Measurements from ENCODE around the gene ING2. TPM values are rescaled to one million over a fixed set of nuclear protein-coding genes. Genes with fewer than 3 reads are reported as not detected.

Gene ING2
- total and polyA plus RNA-seq, 8 donors, result 9.3 to 29.4 (median 24.1) TPM

GRCh38 chr4:183485411-183486160 lies 19.3 kb upstream of the ING2 start:
- ATAC-seq (no peak), DNase-seq (no peak)
- intact Hi-C loops (cut with DNase I), result no loop called here

GRCh38 chr4:183492791-183493222 lies 12.1 kb upstream of the ING2 start:
- no peak overlapping the region for H3K27ac ChIP-seq
- intact Hi-C loops (cut with DNase I), result no loop called here
- ATAC-seq, result no peak
- no peaks in the 10 kb centered on the region for H3K27me3 ChIP-seq
- DNase-seq, result no peak
- H3K36me3 ChIP-seq, result peaks cover 0 to 5% of the 10 kb centered on the region in 2 donors
- no peaks in the 10 kb centered on the region for H3K4me1 ChIP-seq
- H3K4me3 ChIP-seq, result no peak overlapping the region
- no peak for TF ChIP-seq CTCF (IDR thresholded peaks at IDR 0.05)
- H3K9me3 ChIP-seq, result no peaks in the 10 kb centered on the region

More at GRCh38 chr4:183485411-183486160, 19.3 kb upstream of the ING2 start:
- H3K27me3 ChIP-seq, result no peaks in the 10 kb centered on the region
- H3K4me1 ChIP-seq, result no peaks in the 10 kb centered on the region
- H3K36me3 ChIP-seq, result no peaks in the 10 kb centered on the region
- no peak overlapping the region for H3K27ac ChIP-seq
- no peaks in the 10 kb centered on the region for H3K9me3 ChIP-seq
- no peak overlapping the region for H3K4me3 ChIP-seq
- no peak for TF ChIP-seq CTCF (IDR thresholded peaks at IDR 0.05)

- DNase-seq (no peak), ATAC-seq (no peak)
- TF ChIP-seq CTCF (IDR thresholded peaks at IDR 0.05), result no peak
- Histone ChIP-seq H3K27ac (no peak overlapping the region), H3K4me3 (no peak overlapping the region), H3K27me3 (no peaks in the 10 kb centered on the region), H3K9me3 (no peaks in the 10 kb centered on the region), H3K4me1 (no peaks in the 10 kb centered on the region), H3K36me3 (peaks cover 0 to 5% of the 10 kb centered on the region in 2 donors)
- intact Hi-C loops (cut with DNase I), result no loop called here
These were observed 11.6 kb upstream of the ING2 start for GRCh38 chr4:183493246-183493645.

GRCh38 chr4:183495184-183495583 lies 9.7 kb upstream of the ING2 start:
- ATAC-seq (no peak), DNase-seq (no peak)
- intact Hi-C loops (cut with DNase I), result no loop called here
- Histone ChIP-seq H3K27ac (no peak overlapping the region), H3K4me3 (no peak overlapping the region), H3K27me3 (no peaks in the 10 kb centered on the region), H3K36me3 (peaks cover 0 to 5% of the 10 kb centered on the region in 2 donors), H3K4me1 (peaks cover 0 to 9% of the 10 kb centered on the region in 2 donors), H3K9me3 (no peaks in the 10 kb centered on the region)
- no peak for TF ChIP-seq CTCF (IDR thresholded peaks at IDR 0.05)

GRCh38 chr4:183499389-183499788 lies 5.5 kb upstream of the ING2 start:
- no peaks in the 10 kb centered on the region for H3K27me3 ChIP-seq
- H3K27ac ChIP-seq, result no peak overlapping the region
- DNase-seq (peak in 1 of 4 donors; percentile 51), ATAC-seq (no peak)
- no peak for TF ChIP-seq CTCF (IDR thresholded peaks at IDR 0.05)
- no peaks in the 10 kb centered on the region for H3K9me3 ChIP-seq
- intact Hi-C loops (cut with DNase I), result no loop called here
- H3K4me1 ChIP-seq, result peaks cover 0 to 21% of the 10 kb centered on the region in 2 donors
- H3K4me3 ChIP-seq, result no peak overlapping the region
- H3K36me3 ChIP-seq, result no peaks in the 10 kb centered on the region

Measured in left lung (tissue), 10 donors.